Activated CD4-positive, alpha-beta T cell treated with anti-CD3 and anti-CD28 coated beads for 1 hour (primary cell): ENCODE measurements around the gene B4GALNT1.
"Not testable (repeated sequence)": the region's sequence is repeated elsewhere in the genome, so short reads cannot be mapped to it uniquely, and the experiment has no call there.

Source experiments
- DNase-seq: peaks from one replicate; pipeline ENCODE4 v3.0.0-alpha.2; 2020

B4GALNT1 gene

DNA sequence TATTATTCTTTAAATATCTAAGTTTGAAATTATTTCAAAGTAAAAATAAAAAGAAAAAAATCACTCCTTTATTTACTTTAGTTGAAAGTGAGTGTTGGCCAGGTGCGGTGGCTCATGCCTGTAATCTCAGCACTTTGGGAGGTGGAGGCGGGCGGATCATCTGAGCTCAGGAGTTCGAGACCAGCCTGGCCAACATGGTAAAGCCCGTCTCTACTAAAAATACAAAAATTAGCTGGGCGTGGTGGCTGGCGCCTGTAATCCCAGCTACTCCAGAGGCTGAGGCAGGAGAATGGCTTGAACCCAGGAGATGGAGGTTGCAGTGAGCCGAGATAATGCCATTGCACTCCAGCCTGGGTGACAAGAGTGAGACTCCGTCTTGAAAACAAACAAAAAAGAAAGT, 3.7 kb upstream of the B4GALNT1 start:
- not testable (repeated sequence) for DNase-seq

DNA sequence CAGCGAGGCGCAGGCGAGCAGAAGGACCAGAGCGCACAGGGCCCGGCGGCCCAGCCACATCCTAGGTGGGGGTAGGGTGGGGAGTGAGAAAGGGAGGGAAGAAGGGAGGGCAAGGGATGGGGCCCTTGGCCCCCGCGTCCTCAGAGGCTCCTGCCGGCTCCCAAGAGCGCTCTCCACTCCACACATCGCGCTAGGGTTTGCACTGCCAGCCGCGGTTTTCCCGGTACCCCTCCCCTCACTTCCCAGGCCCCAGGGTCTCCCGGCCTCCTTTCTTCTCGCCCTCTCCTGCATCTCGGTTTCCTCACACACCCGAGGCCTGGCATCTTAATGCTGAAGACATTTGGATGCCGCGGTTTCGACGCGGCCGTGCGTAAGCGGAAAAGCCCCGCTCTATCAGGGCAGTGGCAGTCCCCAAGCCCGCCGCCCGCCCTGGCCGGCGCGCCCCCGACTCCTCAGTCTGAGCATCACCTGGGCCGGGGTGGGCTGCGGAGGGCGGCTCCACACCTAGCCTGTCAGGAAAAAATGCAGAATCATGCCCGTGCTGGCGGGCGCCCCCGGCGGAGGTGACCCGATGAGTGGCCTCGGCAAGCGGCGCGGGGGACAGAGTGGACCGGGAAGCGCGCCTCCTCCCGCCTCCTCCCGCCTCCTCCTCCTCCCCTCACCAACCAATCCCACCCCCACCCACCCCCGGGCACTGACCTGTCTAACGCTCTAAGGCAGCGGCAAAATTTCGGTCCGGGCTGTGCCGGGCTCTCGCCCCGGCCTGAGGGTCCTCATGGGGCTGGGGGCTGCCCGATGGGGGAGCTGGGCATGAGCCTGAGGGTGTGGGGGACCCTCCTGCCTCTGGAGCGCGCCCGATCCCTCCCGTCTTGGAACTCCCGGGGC, 686 bp downstream of the B4GALNT1 start:
- DNase-seq: no peak

DNA sequence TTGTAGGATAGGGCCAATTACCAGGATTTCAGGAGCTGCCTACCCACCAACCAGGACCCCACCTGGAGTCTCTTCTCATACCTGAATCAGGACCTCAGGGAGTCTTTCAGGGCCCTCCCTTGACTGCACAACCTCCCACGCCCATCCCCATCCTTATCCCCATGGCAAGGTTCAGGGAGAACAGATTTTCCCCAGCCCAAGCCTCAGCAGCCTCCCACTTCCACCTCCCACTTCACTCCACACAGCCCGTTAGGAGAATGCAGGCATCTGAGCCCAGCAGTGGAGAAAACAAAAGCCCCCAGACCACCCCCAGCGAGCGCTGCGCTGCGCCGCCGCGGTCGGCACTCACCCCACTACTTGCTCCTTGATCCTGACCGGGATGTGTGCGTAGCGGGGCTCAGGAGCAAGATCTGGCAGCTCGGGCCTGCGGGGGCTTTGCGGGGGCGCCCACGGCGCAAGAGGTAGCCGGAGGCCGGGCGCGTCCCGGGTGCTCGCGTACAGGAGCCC, 1.4 kb downstream of the B4GALNT1 start:
- no peak for DNase-seq

DNA sequence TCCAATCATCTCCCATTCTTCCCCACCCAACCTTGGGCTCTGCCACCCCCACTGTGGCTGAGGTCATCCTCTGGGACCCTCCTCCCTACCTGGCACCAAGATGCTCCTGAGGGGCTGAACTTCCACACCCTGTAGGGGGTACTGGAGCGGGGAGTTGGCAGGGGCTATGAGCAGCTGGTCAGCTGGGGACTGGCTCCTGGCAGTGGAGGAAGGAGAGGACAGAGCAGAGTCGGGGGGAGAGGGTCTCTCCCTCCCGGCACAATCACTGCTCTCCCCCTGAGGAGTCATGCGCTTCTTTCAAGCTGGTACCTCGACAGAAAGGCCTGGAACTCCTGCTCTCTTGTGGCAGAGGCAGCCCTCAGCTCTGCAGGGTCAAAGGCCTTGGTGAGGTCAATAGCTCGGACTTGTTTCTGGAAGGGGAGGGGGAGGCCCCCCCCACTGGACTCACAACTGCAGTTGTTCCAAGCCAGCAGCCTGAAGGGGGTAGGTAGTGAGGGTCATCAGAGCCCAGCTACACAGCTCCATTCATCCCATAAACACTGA, 2.0 kb downstream of the B4GALNT1 start:
- DNase-seq: no peak

DNA sequence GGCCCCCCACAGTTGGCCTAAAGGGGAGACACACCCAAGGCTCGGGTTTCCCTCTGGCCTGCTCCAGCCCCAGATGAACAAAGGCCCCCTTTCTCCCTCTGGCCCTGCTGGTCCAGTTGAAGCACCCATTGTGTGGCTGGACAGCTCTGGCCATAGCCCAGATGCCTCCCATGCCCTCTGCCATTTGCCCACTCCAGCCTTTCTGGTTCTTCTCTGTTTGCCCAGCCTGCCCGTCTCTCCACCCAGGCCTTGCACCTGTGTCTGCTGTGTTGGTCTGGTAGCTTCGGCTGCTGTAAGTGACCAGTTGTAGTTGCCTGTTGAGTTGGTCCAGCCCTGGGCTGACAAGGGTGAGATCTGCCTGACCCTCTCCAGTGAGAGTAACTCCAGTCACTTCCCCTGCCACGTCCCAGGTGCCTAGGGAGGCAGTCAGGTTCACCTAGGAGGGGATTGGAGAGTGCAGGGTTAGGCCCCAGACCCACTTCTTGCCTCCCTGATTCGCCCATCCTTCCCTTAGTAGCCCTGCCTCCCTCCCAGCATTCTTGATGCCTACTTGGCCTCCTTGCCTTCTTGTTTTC, 3.0 kb downstream of the B4GALNT1 start:
- DNase-seq: no peak

DNA sequence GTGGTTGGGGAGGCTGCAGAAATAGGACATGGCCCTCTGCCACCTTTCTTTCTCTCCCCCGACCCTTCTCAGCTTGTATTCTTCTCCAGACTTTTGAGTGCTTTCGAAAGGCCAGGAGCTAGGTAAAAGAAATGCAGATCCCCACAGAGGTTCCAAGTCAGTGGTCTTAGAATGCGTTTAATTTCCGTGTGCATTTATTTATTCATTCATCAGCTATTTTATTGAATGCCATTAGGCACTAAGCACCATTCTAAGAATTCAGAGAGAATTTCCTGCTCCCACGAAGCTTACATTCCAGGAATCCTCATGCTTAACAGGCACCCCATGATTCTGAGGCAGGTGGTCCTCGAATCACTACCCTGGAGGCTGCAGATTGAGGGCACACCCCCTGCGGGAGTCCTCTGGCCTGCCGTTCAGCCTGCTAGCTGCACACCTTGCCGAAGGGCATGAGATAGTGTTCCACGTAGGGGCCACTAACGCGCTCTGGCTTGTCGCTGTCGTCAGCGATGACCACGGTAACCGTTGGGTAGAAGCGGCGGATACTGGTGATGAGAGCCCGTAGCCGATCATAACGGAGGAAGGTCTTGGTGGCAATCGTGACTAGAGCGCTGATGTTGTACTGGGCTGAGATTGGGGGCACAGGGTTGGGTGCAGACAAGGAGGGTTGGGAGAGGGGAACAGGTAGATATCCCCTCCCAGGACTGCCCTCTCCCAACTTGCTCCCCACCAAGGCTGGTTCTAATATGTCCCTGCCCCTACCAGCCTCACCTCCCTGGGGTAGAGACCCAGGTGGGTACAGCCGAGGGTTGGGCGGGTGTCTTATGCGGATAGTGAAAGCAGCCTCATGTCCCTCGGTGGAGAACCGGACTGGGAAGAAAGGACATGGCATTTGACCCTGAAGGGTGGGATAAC, 4.5 kb downstream of the B4GALNT1 start:
- DNase-seq: no peak

DNA sequence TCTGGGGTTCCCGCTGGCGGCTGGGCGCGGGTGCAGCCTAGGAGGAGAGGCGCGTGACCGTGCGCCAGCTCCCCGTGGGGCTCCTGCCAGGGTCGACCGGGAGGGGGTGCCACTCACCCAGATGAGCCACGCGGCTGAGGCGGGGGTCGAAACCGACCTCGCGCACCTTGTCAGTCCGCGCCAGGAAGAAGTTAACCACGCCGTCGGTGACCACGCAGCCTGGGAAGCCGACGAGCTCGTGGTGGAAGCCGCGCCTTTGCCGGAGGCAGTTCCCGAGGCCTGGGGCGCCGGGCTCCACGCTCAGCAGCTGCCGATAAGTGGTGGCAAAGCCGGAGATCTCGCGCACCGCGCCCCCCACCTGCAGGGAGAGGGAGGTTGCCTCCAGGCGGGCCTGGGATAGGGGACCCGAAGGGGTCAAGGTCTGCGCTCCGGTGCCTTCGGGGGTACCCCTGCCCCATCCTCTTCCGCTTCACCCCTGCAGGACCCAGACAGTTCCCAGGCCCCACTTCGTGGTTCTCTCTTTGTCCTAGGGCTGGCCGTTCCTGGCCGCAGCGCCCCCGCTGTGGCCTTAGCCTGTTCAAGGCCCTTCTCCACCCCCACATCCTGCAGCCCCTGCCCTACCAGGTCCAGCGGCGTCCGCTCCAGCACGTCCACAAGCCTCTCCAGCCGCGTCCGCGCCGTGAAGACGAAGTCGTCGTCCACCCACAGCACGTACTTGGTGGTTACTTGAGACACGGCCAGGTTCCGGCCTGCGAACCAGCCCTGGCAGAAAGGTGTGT, 5.3 kb downstream of the B4GALNT1 start:
- no peak for DNase-seq

DNA sequence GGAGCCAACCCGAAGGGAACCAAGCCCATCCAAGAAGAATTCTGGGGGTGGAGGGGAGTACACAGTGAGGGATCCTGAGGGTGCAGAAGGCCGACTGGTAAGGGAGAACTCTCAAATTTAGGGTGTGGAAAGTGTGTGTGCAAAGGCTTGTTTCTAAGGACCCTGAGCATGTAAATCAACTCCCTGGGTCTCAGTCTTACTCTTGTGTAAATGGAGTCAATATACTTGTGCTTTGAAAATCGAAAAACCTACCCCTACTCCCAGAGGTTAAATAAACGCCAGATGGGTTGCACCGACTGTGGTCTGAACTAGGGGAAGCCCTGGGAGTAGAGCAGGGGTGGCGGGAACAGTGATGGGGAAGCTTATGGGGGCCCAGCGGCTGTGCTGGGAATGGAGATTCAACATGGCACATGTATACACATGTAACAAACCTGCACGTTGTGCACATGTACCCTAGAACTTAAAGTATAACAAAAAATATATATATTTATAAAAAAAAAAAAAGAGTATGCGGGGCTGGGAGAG, 6.0 kb downstream of the B4GALNT1 start:
- no peak for DNase-seq

DNA sequence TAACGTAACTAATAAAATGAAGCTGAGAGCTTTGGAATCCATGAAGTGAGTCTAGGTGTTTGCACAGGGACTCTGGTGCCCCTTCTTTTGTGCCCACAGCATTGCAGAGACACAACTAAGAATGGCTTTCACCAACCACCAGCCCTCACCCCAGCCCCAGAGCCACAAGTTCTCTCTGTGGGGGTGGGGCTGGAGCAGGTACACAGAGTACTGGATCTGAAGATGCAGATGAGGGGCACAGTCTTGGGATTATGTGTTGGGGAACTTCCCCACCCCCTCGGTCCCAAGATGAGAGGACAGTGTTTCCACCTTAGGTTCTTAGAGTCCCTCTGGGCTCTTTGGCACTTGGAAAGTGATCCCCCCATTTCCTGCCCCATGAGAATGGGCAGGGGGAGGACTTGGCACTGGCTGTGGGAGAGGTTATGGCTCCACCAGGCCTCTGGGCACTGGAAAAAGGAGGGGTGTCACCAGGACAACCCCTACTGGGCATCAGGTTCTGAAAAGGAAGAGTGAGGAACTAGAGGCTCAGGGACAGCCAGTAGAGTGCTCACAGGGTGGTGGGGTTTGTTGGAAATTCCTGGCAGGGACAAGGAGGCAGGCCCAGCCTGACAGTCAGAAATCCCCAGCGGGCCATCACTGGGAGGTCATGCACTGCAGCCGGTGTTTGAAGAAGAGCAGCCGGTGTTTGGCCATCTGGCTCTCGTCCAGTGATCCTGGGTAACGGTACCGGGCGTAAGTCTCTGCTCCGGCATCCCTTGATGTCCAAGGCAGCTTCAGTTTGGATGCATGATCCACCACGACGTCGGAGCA, 6.7 kb downstream of the B4GALNT1 start:
- no peak for DNase-seq

DNA sequence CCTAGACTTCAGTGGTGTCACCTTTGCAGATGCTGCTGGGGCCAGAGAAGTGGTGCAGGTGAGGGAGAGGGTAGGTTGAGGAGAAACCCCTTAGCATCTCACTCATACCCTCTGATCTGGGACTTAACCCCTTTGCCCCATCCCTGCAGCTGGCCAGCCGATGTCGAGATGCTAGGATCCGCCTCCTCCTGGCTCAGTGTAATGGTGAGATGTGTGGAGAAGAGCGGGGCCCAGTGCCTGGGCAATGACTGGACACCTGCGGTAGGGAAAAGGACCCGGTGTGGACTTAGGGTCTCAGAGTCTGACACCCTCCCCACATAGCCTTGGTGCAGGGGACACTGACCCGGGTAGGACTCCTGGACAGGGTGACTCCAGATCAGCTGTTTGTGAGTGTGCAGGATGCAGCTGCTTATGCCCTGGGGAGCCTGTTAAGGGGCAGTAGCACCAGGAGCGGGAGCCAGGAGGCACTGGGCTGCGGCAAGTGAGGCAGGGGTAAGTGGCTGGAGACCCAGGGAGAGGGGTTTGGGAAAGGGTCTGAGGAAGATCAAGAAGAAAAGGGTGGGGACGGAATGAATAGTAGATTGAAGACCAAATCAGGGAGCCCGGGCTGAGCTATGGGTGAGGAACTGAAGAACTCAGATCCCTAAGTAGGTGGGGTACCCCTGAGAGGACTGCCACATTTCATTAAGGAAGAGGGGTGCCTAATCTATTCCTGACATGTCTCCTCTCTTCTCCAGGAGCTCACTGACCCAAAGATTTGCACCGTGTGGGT, 7.6 kb downstream of the B4GALNT1 start:
- no peak for DNase-seq

DNA sequence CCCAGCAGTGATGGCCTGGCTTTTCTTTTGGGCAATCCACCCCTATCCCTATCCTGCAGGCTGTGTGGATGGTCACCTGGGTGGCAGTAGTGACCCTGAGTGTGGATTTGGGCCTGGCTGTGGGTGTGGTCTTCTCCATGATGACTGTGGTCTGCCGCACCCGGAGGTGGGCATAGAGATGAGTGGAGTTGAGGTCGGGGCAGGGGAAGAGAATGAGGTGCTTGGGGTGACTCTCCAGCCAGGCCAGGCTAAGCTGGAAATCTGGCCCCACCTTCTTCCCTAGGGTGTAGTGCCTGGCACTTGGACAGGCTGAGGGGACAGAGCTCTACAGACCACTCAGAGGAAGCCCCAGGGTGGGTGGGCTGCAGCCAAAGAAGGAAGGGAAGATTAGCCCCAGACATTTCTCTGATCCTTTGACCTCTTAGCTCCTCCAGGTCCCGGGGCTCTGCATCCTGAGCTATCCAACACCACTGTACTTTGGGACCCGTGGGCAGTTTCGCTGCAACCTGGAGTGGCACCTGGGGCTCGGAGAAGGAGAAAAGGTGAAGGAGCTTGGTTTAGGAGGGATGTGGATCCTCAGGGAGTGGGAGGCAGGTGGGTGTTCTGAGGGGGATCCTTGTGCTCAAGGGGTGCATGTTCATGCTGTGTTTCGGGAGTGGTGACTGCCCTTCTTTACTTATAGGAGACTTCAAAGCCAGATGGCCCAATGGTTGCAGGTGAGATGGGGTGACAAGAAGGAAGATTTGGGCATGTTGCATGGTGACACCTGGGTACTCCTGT, 8.4 kb downstream of the B4GALNT1 start:
- DNase-seq: no peak

DNA sequence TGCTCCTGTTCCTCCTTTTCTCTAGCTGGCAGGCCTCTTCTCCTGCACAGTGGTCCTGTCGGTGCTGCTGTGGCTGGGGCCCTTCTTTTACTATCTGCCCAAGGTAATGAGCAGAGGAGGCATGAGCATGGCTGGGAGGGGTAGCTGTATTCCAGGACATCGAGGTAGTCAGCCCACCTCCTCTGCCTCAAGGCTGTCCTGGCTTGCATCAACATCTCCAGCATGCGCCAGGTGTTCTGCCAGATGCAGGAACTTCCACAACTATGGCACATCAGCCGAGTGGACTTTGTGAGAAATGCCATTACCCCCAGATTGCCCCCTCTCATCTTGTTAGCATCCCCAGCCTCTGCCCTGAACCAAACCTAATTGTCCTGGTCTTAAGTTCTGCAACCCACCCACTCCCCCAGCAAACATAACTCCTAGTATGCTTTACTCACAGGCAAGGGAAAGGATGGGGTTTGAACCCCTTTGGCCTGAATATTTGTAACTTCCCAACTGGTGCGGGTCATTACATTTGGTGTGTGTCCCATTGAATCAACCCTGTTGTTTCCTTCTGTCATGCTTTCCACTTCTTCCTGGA, 9.1 kb downstream of the B4GALNT1 start:
- no peak for DNase-seq

DNA sequence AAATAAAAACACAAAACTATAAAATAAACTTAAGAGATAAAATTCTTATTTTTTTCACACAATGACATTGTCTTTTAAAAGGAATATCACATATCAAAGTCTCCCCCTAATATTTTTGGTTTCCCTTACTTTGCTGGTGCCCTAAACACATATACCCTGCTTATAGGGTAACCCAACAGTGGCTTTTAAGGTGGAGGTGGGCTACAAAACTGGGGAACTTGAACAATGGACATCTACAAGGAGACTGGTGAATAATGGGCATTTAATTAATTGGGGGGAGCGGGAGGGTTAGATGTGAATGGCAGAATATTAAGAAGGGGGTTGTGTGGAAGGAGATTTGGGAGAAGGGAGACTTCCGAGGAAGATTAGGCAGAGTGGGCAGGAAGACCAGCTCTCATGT, 9.6 kb downstream of the B4GALNT1 start:
- DNase-seq: no peak

DNA sequence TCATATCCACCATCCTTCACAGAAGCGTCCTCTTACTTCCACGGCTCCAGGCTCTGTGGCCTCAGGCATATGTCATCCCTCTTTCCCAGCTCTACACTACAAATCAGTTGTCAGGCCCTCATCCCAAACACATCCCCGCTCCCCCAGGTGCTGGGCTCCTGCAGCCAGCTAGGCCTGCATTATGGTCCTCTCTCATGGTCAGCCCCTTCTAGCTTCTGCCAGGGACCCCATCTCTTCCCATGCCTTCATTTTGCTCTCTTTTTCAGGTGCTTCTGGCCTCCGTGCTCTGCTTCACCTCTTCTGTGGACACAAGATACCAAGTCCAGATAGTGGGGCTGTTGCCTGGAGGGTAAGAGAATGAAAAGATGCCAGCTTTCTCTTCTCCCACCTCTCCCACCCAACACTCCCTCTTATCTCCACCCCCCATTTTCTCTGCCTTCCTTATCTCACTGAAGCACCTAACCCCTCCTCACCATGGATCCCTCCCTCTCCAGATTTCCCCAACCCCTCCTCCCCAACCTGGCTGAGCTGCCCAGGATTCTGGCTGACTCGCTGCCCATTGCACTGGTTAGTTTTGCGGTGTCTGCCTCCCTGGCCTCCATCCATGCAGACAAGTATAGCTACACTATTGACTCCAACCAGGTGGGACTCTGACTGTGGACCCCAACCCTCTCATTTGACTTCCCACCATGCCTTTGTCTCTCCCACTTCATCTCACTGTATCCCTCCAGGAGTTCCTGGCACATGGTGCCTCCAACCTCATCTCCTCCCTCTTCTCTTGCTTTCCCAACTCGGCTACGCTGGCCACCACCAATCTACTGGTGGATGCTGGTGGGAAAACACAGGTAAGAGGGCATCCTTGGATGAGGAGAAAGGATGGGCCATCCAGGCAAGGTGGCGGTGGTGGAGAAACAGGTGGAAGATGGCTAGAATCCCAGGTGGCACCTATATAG, 10.4 kb downstream of the B4GALNT1 start:
- no peak for DNase-seq

DNA sequence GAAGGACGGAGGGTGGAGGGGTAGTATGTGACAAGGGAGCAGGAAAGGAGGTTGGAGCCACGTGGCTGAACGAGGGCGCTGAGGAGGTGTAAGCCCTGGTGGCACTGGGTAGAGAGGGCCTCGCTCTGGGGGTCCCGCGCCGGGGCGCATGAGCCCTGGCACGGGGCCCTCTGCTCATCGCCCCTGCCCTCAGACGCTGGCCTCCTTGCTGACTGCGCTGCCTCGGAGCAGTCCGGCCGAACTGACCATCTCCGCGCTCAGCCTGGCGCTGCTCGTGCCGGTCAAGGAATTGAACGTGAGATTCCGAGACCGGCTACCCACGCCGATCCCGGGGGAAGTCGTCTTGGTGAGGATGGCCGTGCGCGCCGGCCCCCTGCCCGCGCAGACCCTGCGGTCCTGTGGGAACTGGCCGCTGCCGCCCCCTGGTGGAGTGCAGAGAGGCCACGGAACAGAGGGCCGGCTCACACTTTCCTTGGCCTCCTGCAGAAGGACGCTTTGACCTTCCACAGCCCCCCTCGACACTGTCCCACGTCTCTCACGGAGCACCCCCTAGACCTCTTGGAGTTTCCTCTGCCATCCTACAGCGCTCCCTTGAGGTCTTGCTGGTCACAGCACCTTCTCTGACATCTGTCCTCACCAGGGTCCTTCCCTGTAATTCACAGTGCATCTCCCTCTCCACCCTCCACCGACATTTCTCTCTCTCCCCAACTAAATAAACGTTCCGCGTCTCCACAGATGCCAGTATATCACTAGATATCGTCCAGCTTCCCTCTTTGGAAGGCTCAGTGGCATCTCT, 11.3 kb downstream of the B4GALNT1 start:
- peak; percentile 46 for DNase-seq

DNA sequence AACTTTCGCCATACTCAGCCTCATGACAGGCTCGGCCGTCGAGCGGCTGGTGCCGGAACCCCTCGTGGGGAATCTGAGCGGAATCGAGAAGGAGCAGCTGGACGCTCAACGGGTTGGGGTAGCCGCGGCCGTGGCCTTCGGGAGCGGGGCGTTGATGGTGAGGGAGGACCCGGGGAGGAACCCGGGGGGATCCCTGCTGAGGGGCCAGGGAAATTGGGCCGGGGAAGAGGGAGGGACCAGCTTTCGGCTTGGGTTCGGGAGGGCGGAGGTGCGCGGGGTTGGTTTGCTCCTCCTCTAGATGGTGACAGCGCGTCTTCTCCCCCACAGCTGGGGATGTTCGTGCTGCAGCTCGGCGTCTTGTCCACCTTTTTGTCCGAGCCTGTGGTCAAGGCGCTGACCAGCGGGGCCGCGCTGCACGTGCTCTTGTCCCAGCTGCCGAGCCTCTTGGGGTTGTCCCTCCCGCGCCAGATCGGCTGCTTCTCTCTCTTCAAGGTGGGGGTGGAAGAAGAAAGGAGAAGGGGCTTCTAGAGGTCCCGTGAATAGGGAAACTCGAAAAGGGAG, 12.0 kb downstream of the B4GALNT1 start:
- DNase-seq: no peak
